Stimulated activated CD4-positive, alpha-beta T cell treated with anti-CD3 and anti-CD28 coated beads, Interleukin-4, amount 100 ng/mL, for 4 hours (primary cell): ENCODE data around the gene SPDEF.

ENCODE experiments used
- DNase-seq, 2 experiments: peaks; one replicate each; pipeline ENCODE4 v3.0.0-alpha.2; 2020

Gene SPDEF

GRCh38 chr6:34526241-34526972 is 29.7 kb downstream of the SPDEF start:
- no peak for DNase-seq

DNA sequence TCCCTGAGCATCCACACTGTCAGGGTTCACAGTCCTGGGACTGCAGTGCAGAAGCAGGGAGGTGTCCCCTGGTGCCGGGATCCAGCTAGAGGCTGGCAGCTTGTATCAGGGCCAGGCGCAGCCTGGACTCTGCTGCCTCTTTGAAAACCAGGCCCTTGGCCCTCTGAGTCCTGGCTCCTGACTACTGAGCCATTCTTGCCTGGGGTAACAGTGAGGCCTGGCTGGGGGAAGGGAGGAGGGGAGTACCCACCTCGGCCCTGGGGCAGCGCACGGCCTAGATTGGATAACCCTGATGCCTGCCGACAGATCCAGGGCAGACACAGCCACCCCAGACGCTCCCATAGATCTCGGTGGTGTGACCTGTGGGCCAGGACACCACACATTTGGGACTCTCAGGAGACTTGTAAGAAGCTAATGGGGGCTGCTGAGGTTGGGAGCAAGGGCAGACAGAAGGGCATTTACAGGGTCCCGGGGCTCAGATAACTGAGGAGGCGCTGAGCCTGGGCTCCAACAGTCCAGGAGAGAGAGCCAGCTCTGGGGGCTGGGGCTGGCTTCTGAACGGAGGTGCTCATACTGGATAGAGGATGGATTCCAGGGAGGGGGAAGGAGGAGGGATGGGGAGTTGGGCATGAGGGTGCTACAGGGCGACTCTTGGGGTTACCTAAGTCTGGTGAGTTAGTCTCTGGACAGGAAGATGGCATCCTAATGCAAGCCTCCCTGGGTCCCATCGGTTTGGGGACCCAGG is 30.5 kb downstream of the SPDEF start:
- no peak for DNase-seq

DNA sequence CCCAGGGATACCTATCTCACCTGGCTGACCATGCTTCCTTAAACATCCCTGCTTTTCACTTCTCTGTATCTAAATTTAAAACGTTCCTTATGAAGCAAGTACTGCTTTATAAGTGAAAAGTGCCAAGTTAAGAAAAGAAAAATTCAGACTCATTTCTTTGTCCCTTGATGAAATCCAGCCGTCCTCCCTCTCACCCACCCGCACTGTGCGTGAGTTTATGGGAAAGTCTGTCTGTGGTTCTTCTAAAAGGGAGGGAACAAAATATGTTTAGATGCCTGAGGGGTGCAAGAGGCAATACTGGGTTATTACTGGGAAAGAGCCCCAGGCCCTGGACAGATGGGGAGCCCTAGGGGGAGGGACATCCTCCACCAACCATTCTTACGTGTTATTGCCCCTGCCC is 31.2 kb downstream of the SPDEF start:
- no peak for DNase-seq

- DNase-seq: no peak
These were observed 31.6 kb downstream of the SPDEF start for GRCh38 chr6:34524499-34524898.

DNA sequence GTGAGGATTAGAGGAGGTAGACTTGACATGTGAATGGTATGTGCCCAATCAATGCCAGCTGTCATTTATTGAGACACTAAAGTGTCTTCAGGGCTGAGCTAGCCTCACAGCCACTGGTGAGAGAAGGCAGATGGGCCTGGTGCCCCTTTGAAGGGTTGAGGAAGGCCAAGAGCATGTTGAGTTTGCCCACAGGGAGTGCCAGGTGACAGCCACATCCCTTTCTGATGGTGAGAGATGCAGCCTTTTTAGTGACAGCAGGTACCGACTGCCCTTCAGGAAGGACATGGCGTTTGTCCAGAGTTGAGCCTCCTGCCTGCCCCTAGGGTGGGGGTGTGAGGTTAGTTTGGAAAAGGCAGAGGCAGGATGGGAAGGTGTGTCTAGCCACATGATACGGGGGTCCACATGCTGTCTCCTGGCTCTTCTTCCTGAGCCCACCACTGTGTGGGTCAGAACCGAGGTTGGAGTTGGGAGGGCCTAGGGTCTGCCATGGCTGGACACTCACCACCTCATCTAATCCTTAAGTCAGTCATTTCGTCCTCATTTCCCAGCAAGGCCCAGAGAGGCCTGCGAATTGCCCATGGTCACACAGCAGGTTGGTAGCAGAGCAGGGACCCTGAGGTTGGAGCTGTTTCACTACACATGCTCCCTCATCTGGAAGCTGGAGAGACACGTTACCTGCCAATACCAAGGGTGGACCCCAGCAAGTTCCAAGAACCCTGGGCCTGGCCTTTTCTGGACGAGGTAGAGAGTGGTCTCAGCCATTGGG is 32.5 kb downstream of the SPDEF start:
- no peak for DNase-seq

DNA sequence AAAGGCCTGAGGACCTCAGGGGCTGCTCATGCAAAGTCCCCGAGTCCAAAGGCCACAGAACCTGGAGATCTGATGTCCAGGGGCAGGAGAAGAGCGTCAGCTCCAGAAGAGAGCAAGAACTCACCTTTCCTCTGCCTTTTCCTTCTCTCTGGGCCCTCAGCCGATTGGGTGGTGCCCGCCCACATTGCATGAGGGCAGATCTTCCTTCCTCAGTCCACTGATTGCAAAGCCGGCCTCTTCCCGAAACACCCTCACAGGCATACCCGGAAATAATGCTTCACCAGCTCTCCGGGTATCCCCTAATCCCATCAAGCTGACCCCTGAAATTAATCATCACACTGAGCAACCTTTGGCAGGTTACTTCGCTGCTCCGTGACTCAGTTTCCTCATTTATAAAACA is 33.4 kb downstream of the SPDEF start:
- DNase-seq: no peak

DNA sequence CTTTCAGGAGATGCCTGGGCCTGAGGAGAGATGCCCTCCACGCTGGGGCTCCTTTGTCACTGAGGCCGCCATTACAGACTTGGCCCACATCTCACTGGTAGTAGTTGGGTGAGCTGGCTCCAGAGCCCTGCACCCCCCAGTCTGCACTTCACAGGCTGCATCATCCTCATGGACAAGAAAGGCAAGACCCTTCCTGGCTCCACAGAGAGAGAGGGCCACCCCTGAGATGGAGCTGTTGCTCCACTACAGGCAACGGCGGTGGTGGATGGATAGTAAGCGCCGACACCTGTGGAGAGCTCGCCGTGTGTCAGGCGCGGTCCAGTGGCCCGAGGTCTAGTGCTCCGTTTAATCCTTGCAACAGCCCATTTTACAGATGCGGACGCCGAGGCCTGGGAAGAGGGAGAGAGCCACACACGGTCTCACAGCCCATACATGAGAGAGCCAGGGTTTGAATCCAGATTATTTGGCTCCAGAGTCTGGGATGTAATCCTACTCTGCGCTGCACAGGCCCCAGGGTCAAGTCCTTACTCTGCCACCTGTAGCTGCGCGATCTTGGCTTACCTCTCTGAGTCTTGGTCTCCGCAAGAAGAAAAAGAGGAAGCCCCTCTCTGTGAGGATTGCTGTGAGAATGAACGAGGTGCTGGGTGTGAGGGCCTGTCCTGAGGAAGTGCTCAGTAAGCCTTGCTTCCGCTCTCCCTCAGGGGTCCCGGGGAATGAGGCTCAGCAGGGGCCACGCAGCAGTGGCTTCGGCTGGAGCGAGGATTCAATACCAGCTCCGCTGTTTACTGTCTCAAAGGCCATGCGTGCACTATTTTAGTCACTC is 34.5 kb downstream of the SPDEF start:
- no peak for DNase-seq

DNA sequence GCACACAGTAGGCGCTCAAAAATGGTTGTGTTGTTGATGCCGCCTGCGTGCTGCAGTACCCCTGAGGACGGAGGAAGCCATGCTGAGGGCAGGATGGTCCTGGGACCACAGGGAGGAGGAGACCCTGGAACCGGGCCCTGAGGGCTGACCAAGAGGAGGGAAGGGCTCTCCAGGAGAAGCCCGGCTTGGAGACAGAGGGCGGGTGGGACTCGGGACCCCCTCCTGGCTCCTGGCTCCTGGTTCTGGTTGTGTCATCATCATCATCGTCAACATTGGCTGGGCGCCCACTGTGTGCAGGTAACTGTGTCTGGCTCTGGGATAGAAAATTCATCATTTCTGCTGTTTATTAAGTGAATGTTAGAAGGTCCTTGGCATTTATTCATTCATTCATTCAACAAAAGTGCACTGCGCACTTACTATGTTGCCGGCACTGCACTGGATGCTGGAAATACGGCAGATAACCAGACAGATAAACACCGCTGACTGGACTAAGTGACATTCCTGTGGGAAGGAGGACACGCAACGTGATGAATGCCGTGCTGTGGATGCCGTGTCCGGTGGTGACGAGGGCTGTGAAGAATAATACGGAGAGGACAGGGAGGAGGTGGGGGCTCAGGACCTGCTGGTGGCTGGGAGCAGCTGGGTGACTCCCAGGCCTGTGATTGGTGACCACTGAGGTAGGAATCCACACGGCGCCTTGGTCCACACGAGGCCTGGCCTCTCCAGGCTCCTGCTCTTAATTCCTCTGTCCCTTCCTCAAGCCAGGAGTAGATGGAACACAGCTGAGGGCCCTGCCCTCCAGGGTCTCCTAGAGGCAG is 35.3 kb downstream of the SPDEF start:
- no peak for DNase-seq

DNA sequence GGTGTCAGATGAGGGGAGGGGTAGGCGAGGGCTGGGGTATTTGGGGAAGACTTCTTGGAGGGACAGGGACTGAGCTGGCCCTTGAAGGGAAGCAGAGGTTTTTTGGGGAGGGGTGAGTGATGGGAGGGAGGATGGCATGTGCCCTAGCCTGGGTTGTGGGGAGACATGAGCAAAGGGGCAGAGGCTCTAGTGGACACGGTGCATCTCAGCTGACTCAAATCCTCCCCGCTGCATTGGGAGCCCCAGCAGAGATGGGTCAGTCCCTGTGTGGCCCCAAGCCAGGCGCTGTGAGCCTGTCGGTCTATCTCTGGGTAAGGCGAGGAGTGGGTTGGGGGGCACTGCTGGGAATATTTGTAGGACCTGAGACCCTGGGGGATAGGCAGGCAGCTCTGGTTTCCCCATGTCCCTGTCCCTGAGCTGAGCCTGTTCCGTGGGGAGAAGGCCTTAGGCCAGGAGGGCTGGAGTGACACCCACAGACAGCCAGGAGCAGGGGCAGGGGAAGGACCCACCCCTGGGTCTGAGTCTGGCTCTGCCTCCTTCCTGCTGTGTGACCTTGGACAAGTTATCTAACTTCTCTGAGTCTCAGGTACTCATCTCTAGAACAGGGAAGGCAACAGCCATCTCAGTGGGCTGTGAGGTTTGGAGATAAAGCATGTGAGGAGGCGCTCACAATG is 36.0 kb downstream of the SPDEF start:
- DNase-seq: no peak

DNA sequence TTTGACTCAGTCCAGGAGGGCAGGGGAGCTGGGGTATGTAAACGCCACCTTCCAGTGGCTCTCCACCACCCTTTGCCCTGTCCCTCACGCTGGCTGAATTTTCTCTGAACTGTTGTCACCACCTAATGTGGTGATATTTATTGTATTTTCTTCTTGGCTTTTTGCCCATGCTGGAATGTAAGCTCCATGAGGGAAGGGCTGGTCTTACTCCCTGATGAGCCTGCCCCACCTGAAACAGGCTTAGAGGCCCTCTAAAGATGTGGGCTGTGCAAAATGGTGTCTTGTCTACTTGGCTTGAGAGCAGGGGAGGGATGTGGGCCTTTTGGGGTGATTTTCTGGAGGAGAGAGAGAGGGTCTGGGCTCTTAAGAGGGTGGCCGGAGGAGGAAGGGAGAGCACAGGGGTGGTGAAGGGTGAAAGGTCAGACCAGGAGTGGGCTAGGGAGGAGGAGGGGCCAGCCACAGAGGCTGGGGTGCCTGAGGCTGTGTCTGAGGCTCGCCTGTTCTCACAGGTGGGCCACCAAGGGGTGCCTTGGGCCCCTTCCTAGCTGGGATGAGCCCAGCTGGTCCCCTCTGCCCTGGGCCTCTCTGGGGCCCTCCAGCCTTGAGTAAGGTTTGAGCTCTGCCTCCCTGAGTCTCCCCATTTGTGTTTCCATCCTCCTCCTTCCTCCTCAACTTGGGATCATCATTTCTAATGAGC is 37.3 kb downstream of the SPDEF start:
- no peak for DNase-seq

GRCh38 chr6:34517966-34518365 is 38.2 kb downstream of the SPDEF start:
- no peak for DNase-seq

- DNase-seq: no peak
These were observed 38.7 kb downstream of the SPDEF start for GRCh38 chr6:34517461-34517881.

- no peak for DNase-seq
These were observed 39.5 kb downstream of the SPDEF start for GRCh38 chr6:34516391-34517324.

DNA sequence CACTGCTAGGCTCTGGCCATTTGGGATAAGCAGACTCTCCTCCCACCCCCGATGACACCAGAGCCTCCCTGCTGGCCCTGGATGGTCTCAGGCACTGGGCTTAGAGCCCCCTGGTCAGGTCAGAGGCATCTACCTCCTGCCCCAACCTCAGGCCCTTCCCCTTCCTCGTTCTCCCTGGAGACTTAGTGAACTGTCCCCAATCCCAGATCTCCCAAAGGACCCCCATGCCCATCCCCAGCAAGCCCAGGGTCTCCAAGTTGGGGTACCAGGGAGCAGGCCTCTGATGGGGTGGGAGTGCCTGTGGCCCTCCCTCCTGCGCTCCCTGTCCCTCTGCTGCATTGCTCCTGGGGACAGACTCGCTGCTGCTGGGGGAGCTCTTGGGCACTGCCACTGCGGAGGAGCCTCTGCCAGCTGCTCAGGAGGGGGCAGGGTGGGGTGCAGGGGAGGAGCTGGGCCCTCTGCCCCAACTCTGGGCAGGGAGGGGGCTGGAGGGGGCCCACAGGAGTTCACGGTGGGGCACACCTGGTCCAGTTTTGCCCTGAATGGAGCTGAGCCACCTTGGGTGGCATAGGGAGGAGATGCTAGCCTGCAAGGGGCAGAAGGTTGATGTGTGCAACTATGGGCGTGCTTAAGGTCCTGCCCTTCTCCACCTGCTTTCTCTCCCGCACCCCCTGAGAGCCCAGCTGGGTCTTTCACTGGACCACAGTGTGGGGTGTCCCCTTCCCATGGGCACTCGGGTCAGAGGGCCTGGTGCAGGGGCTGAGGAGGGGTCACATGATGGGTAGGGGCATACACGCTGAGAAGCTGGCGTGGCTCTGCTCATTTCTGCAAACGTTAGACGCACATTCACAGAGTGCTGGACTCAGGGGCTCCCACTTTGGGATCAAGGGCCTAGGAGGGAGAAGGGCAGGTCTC is 40.4 kb downstream of the SPDEF start:
- DNase-seq: no peak

DNA sequence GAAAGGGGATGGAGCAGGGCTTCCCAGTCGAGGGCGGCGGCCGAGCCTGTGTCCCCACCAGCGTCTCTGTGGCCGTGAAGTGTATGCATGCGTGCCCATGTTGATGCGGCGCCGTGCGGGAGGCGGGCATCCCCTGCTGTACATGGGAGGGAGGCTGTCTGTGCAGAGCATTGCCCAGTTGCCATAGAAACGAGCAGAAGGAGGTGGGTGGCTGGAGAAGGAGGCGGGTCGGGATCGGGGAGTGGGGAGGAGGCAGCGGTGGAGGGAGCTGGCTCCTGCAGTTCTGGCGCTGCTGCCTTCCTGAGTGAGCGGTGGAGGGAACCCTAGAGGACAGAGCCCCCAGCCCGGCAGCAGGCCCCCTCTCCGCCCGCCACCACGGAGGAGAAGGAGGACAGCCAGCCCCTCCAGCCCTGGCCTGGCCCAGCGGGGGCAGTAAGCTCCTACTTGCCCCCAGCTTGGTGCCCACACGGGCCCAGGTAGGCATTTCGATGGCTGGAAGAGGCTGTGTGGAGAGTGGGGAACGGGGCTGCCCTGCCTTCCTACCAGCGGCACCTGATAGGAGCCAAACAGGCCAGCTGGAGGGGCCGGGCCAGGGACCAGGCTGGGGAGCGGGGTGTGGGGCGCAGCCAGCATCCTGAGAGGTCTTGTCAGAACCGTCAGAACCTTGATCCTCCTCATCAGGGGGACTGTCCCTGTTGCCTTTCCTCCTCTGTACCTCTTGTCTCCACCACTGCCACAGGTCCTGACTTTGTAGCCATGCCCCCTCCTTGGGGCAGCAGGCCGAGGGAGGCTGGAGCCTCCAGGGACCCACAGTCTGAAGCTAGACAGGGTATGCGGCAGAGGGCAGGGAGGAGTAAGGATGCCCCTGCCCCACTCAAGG is 41.3 kb downstream of the SPDEF start:
- DNase-seq: no peak

- DNase-seq: no peak
These were observed 42.0 kb downstream of the SPDEF start for GRCh38 chr6:34514112-34514511.

- DNase-seq: no peak
These were observed 42.5 kb downstream of the SPDEF start for GRCh38 chr6:34513646-34514045.
